GM19395 (cell line): ENCODE measurements around the gene MRGPRF.
"Not testable (repeated sequence)": the region's sequence is repeated elsewhere in the genome, so short reads cannot be mapped to it uniquely, and the experiment has no call there.

ENCODE experiments used
- ATAC-seq: cut with Tn5 transposase; IDR thresholded peaks from one replicate; pipeline ENCODE4 v1.9.1; 2021; ENCODE audit warnings: mild to moderate bottlenecking, moderate library complexity; ENCODE audit not compliant: unreplicated experiment

MRGPRF gene

GRCh38 chr11:69003301-69003865, 9.7 kb downstream of the MRGPRF start:
- no peak for ATAC-seq

- no peak for ATAC-seq
Observed at GRCh38 chr11:69002570-69003231, 10.3 kb downstream of the MRGPRF start.

GRCh38 chr11:69002110-69002569, 10.9 kb downstream of the MRGPRF start:
- ATAC-seq: no peak

- ATAC-seq: no peak
Observed at GRCh38 chr11:69001243-69002081, 11.6 kb downstream of the MRGPRF start.

GRCh38 chr11:69000831-69001242, 12.2 kb downstream of the MRGPRF start:
- no peak for ATAC-seq

GRCh38 chr11:69000391-69000790, 12.7 kb downstream of the MRGPRF start:
- ATAC-seq: no peak

GRCh38 chr11:68999748-69000355, 13.2 kb downstream of the MRGPRF start:
- not testable (repeated sequence) for ATAC-seq

- no peak for ATAC-seq
Observed at GRCh38 chr11:68999093-68999747, 13.8 kb downstream of the MRGPRF start.

GRCh38 chr11:68998390-68998911, 14.6 kb downstream of the MRGPRF start:
- ATAC-seq: no peak

GRCh38 chr11:68997995-68998348, 15.1 kb downstream of the MRGPRF start:
- ATAC-seq: no peak

GRCh38 chr11:68997124-68997994, 15.7 kb downstream of the MRGPRF start:
- no peak for ATAC-seq

- no peak for ATAC-seq
Observed at GRCh38 chr11:68996376-68997123, 16.5 kb downstream of the MRGPRF start.

- no peak for ATAC-seq
Observed at GRCh38 chr11:68994894-68995285, 18.2 kb downstream of the MRGPRF start.

- no peak for ATAC-seq
Observed at GRCh38 chr11:68994161-68994893, 18.7 kb downstream of the MRGPRF start.

GRCh38 chr11:68993546-68993945, 19.5 kb downstream of the MRGPRF start:
- ATAC-seq: no peak

- ATAC-seq: no peak
Observed at GRCh38 chr11:68992743-68993255, 20.2 kb downstream of the MRGPRF start.

GRCh38 chr11:68990995-68991780, 21.9 kb downstream of the MRGPRF start:
- no peak for ATAC-seq
